Cerebellar cortex (tissue), 1 donor: ENCODE results near the gene UNC93A.
"Not testable (repeated sequence)": the region's sequence is repeated elsewhere in the genome, so short reads cannot be mapped to it uniquely, and the experiment has no call there.

Source experiments
- DNase-seq: peaks from one replicate; pipeline ENCODE4 v3.0.0-alpha.2; 2015; ENCODE audit warnings: low spot score

Gene UNC93A

DNA sequence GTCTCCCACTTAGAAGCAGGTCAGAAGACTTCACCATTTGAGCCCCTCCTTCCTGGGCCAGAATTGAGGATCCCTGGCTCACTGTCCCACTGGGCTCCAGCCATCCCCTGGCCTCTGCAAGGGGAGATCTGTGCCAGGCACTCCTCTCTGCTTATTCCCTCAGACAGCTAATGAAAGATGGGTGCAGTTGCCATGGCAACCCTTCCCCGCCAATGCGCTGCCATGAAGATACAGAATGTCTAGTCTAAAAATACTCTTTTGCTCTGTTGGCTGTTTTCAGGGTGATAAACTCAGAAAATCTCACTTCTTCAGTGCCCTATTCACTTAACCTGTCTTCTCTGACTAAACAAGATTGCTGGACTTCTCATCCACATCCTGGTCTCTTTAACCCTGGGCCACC lies 20.2 kb downstream of the UNC93A start:
- peak; percentile 78 for DNase-seq

DNA sequence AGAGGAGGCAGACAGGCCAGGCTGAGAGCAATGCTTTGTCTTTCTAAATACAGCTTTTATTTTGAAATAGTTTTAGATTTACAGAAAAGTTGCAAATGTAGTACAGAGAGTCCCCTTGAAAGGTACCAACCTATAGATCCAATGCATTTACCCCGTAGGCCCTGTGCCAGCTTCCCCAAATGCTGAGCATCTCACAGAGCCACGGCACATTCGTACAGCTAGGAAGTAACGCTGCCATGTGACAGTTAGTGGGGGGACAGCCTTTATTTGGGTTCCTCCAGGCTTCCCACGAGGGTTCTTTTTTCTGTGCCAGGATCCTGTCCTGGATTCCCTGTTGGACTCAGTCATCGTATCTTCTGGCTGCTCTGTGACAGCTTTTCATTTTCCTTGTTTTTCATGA lies 20.6 kb downstream of the UNC93A start:
- DNase-seq = not testable (repeated sequence)

DNA sequence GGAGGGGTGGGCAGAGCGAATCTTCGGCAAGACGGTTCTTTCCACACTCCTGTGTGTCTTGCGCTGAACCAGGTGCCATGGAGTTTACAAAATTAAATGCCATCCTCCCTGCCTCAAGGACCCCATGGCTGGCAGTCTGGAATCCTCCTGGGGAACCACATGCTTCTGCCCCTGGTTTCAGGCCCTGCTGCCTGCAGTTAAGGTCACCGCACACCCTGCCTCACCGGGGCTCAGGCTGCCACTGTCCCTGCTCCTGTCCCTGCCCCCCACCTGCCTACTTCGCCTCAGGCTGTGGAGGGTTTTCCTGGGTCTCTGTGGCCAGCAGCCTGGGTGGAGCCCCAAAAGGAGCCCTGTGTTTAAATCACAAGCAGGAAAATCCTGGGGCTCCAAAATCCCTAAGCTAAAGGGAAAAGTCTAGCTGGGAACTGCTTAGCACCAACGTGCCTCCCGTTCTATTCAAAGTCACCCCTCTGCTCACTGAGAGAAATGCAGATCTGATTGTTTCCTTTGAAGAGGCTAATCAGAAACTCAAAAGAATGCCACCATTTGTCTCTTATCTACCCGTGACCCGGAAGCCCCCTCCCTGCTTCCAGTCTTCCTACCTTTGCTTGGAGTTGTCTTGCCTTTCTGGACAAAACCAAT lies 23.2 kb downstream of the UNC93A start:
- no peak for DNase-seq

DNA sequence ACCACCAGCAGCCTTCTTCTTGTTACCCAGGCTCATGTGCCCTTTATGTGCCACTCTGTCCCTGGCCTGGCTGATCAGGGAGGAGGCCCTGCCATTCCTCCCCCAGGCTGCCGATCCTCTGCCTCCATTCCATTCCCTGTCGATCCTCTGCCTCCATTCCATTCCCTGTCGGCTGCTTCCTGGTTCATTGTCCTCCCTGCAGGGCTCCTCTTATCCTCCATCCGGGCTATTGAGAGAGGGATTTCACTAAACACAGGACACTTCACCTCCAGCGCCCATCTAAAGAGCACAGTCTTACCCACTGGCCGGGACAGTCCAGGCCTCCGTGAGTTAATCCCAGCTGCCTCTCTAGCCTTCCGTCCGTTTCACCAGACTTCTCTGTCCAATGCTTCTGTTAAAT lies 26.1 kb downstream of the UNC93A start:
- DNase-seq = no peak

DNA sequence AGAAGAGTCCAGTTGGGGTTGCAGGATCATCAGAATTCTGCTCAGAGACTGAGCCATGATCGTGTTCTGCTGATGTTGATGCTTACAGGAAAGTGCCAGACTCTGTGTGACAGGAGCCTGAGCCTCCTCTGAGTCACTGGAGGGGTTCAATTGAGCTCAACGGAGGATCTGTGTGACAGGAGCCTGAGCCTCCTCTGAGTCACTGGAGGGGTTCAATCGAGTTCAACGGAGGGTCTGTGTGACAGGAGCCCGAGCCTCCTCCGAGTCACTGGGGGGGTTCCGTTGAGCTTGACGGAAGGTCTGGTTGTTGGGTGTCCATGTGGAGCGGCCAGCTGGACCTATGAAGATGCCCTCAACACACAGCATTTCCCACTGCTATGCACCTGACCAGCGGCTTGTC lies 27.2 kb downstream of the UNC93A start:
- DNase-seq = not testable (repeated sequence)

DNA sequence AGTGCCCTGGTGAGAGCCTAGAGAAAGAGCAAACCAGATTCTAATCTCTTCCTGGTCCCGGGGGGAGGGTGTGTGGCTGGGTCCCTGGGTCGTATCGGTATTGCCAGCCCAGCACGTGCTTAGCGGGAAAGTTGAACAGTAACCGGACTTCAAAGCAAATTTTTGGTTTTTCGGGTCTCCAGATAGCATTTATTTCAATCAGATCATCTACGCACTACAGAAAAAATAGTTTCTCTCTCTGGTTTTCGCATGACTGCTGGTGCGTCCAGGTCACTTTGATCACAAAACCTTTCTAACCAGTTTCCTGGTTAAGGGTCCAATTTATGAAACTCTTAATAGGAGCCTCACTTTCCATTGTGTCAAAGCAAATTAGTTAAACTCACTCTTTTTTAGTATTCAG lies 27.7 kb downstream of the UNC93A start:
- not testable (repeated sequence) for DNase-seq

DNA sequence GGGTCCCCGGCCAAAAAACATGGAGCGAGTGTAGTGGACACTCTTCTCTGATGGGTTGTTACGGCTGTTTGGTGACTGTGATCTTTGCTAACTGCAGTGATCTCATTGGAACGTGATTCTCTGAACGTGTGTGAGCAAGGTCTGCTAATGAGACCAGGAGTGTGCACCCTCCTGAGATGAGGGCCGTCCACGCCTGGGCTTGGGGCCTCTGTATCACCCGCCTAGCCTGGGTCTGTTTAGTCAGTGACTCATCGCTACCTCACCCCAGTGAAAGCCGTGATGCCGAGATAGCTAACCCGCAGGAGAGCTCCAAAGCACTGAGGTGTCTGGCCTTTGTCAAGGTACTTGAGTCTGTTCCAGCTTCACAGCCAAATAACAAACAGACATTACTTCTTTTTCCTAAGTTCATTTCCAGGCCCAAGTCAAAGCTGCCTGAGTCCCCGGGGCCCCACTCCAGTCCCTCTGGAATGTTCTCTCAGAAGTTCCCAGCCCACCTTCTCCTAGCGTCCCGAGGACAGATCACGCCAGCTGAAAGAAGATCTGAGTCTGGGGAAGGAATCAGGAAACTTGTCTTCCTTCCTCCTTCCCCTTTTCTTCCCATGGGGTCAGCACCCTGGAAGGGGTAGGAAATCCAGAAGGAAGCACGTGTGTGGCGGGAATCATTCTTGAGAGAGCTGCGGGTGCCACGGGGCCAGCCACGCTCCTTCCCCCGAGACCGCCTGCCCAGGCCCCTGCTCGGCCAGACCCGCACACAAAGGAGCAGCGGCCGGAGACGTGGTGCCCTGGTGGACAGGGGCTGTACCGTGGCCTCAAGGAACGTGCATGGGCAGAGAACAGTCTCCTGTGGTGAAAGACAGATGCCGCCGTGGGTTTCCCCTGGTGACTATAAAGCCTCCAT lies 29.0 kb downstream of the UNC93A start:
- DNase-seq = not testable (repeated sequence)

DNA sequence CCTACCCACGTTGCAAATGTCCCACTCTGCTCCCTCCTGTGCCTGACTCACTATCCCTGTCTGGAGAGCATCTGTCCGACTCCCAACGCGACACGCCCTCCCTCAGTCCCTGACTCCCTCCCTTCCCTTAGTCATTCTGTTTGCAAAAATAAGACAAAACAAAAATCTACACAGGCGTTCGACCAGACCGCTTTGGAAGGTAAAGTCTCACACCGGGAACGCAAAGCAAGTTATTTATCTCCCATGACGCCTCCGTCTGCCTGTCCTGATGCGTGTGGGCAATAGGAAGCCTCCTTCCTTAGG lies 29.6 kb downstream of the UNC93A start:
- DNase-seq = not testable (repeated sequence)

DNA sequence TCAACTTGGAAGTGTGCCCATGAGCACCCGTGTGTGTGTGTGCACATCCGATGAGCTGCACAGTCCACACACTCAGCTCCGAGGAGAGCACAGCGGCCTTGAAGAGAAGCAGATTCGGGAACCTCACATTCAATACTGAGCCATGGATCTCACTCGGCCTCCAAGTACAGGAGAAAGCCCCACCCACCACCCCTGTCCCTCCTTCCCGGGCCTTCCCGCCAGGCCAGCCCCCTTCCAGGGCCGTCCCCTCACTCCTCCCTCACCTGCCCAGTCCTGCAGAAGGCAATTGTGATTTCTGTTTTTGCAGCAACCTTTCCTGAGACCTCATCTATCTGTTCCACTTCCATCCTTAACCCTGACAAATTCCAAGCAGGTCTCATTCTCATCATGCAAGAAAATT lies 30.1 kb downstream of the UNC93A start:
- DNase-seq = not testable (repeated sequence)

DNA sequence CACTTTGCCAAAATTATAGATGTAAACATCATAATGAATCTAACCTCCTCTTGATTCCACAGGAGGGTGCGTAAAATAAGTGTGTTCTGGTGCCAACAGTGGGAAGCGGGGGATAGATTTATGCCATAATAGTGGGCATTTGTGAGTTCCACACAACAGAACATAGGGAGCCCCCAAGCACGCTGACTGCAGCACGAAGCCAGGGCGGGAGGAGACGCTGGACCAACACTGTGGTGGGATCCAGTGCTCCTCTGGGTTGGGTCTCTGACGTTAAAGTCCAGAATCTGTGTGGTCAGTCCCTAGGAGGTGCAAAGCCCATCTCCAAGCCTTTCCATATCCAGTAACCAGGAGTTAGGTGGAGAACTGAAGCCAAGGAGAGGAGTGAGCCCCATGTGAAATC lies 32.0 kb downstream of the UNC93A start:
- DNase-seq = no peak

DNA sequence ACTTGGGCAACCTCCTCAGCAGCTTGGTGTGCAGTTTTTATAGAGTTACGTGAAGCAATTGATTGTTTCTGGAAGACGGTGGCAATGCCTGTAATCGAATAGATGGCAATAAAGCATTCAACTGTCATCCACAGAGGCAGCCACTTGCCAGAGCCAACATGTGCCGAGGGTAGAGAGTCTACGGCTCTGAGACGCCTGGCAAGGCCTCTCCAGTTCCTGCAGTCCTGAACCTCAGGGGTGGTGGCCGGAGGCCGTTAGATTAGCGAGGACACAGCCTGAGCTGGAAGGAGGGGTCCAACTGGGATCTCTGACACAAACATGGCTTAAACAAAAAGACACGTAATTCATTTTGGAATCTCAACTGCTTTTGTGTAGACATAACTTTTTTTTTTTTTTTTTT lies 33.0 kb downstream of the UNC93A start:
- no peak for DNase-seq

DNA sequence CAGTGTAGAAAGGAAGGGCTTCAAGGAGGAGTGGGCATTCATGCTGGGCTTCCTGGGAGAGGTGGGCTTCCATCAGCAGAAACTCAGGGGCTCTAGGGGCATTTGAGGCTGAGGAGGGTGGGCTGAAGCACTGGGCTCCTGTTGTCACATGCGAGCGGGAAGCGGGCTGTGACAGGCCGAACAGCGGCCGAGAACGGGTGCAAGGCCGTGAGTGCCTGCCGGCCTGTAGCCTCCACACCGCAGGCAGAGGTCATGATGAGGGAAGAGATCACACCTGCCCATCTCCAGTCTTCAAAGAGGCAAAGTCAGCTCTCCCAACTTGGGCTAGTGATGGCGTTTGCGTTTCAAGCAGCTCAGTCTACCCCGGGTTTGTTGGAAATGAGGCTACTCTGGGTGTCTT lies 34.7 kb downstream of the UNC93A start:
- no peak for DNase-seq

DNA sequence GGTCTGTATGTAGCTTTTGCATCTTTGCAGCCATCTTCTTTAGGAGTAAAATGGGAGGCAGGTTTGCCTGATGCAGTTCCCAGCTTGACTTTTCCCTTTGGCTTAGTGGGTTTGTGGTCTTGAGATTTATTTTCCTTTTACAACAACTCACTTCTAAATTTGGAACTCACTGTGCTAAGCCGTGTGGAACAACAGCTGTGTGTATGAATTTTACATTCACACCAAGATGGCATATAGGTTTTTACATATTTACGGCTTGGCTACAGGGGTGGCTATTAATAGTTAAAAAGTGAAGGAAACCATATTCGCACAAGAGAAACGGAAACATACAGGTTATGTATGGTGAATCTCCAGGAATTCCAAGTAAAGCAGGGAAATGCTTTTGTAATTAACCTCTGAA lies 36.3 kb downstream of the UNC93A start:
- DNase-seq = no peak

DNA sequence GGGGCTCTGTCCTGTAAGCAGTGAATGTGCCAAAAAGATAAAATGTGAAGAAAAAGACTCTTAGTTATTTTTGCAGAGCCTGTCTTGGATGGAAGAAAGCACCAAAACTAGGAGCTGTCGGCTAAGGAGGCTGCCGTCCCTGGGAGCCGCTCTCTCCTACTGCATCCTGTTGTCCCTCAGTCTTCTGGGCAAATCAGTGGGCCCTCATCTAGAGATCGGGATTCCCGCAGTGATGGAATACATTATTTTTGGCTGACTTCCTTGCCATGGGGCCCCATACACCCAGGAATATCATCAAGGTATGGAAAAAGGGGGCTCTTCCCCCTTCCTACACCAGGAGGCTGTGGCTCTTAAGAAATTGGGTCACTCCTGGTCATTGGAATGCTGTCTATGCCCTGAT lies 37.0 kb downstream of the UNC93A start:
- no peak for DNase-seq

DNA sequence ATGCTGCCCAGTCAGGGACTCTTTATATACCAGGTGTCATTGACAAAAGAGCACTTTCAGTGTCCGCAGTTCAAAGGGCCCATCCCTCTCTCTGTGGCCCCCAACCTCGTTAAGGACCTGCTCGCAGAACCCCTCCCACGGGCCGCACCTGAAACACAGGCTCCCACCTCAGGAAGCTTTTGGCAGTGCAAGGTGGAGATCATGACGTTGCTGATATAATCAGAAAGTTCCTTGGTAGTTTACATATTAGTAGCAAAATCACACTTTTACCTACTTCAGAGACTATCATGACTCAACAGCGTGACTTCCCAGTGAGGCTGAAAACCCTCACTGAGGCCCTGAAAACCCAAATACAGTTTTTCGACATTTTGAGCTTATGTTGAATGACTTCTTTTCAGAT lies 37.9 kb downstream of the UNC93A start:
- DNase-seq = no peak

DNA sequence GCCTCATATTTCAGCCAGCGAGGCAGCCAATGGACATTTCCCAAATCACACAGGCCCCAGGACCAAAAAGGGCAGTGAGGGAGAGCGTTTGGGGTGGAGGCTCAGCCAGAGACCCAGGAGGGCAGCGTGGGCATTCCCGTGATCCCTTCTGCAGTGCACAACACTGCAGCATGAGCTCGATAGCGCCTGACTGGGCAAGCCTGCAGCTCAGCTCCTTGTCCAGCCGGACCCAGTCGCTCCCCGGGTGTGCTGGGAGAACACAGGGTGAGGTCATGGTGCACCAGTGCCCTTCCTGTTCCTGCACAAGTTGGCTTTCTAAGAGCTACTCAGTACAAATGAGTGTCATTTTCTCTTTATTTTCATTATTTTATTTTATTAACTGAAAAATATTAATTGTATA lies 39.6 kb downstream of the UNC93A start:
- no peak for DNase-seq

DNA sequence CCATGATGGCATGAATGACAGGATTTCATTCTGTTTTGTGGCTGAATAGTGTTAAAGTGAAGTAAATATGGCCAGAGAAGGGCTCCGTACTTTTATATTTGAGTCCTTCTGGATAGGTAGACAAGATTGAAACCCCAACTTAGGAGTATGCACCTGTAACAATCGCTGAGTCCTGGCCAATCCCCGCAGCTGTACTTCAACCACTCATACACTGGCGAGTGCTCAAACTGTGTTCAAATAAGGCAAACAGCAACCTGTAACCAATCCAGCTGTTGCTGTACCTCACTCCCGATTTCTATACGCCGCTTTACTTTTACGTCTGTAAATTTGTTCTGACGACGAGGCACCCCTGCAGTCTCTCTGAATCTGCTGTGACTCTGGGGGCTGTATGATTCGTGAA lies 40.5 kb downstream of the UNC93A start:
- DNase-seq = no peak

DNA sequence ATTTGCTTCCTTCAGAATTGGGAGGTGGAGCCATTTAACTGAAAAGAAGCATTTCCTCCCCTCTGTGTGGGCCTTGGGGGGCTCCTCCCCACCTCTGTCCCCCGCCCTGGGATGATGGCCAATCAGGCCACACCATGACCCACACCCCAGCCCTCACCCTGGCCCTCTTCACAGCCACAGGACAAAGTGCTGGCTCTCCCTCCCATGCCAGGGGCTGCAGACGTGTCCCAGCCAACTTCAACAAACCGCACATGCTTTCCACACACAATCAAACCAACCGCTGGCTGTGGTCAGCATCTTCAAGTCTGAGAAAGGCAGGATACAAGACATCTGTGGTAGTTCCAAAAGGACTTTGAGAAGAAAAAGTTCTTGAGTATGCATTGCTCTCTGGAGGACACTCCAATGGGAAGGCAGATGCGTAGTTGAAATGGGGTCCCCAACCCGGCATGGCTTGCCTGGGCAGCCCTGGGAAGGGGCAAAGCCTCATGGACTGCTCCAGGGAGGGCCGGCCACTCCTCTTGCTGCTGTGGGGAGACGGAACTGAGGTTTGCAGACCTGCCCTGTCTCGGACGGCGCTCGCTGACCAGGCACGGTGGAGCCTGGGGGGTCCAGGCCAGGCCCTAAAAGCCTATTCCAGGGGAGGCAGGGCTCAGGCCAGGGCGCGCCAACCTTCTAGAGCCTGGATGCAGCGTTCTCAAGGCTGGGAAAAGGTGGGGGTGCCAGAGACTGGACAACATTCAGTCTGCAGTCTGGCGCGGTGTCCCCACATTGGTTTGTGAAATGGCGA lies 45.9 kb downstream of the UNC93A start:
- no peak for DNase-seq

DNA sequence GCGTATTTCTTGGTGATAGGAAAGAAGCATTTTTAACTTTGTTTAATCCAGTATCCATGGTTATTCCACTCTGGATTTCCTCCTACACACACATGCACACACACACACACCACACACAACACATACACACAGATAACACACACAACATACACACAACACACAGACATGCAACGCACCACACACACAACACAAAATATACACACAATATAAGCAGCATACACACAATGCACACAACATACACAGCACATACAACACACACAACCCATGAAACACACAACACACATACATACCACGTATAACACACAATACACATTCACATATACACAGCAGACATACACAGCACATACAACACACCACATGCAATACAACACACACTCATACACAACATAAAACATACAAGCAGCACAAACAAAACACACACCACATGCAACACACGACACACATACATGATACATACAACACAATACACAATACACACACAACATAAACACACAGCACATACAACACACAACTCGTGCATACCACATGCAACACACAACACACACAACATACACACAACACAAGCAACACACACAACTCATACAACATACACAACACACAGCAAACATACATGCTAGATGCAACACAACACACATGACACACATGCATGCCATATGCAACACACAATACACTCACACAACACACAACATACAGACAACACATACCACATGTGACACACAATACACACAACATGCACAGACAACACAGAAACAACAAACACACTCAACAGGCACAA lies 46.7 kb downstream of the UNC93A start:
- DNase-seq = no peak

DNA sequence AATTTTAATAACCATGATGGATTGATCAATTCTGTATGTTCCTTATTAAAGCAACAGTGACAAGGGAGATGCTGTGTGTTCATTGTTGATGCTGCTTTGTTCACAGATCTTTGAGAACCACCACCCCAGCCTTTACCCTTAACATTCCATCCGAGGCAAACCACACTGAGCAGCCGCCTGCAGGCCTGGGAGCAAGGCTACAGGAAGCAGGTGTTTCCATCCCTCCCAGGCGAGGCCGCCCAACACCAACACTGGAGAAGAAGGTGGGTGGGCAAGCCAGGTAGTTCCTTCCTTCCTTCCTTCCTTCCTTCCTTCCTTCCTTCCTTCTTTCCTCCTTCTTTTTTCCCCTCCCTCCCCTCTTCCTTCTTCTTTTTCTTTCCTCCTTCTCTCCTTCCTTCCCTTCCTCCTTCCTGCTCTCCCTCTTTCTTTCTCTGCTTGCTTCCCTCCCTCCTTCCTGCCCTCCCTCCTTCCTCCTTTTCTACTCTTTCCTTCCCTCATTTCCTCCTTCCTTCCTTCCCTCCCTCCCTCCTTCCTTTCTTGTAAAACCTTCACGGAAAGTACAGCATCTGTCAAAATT lies 47.5 kb downstream of the UNC93A start:
- no peak for DNase-seq

DNA sequence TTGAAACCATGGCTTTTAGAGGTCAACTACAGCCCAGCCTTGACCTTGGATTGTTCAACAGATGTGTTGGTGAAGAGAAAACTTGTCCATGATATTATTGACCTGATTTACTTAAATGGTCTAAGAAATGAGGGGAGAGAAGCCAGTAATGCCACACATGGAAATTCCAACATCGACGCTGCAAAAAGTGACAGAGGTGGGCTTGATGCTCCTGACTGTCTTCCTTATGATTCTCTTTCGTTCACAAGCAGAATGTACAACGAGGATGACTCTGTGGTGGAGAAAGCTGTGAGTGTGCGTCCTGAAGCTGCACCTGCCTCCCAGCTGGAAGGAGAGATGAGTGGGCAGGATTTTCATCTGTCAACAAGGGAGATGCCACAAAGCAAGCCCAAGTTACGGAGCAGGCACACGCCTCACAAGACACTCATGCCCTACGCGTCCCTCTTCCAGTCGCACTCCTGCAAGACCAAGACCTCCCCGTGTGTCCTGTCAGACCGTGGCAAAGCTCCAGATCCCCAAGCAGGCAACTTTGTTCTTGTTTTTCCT lies 50.0 kb downstream of the UNC93A start:
- no peak for DNase-seq
